GM21381 (cell line): Measurements from ENCODE around the gene PRRT2.

Experiments used
- ATAC-seq: cut with Tn5 transposase; IDR thresholded peaks from one replicate; pipeline ENCODE4 v1.9.1; 2021; ENCODE audit warnings: mild to moderate bottlenecking, moderate library complexity; ENCODE audit not compliant: unreplicated experiment

The PRRT2 gene

DNA sequence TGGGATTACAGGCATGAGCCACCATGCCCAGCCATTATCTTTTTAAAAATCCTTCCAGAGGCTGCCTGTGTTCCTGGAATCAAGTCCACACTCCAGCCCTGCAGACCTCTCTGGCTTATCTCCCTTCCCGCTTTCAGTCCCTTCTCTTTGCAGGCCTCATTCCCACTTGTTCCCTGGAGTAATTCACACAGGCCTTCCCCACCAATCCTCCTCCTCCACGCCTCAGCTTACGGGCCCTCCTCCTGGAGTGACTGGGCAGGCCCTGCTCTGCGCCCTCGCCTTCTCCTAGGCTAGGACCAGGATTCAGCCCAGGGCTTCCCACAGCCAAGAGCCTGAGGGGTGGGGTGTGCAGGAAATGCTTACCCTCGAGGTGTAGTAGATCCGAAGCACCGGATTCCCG, 48.2 kb downstream of the PRRT2 start:
- no peak for ATAC-seq

DNA sequence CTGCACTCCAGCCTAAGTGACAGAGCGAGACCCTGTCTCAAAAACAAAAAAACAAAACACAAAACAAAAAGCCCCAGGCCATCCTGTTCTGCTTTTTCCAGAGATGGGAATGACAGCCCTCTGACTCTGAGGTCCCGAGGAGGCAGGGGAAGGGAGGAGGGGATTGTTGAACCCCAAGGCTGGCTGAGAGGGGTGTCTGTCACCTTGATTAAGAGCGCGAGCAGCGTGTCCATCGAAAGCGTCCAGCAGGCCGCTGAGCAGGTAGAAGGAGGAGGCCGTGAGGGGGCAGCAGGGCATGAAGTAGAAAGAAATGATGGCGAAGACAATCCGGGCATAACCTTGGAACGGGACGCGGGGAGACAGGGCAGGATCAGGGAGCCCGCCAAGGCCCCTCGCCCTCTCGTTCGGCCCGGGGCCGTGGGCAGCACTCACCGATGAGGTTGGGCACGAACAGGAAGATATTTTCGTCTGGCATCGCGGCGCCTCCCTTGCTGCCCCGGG, 50.4 kb downstream of the PRRT2 start:
- ATAC-seq, result no peak

DNA sequence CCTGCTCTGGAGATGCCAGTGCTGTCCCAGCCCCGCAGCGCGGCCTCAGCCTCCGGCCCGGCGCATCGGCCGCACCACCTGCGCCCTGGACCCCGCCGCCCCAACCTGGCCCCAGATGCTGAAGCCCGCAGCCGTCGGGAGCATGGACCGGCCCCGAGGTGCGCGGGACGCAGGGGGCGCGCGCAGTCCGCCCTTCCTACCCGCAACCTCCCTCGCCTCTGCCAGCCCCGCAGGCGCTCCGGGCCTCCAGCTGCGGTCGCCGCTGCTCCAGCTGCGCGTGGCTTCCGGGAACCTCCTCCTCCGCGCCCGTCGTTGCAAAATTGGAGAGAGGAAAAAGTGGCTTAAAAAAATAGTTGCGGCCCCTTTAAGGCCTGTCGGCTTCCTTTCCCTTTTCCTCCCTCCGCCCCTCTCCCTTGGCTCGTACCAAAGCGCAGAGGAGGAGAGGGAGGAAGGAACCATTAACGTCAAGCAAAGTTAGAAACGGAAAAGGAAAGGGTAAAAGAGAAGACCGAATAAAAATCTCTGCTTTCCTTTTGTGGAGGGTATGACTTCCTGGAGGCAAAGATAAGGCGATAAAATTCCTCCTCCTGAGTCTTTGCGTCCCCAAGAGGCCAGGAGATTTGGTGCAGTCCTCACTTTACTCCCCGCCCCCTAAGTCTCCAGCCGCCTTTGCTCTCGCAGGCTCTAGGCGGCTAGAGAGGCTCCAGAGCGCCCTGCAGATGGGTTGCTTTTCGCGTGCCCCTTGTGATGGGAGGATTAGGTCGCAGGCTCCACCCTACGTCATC, 51.1 kb downstream of the PRRT2 start, which contains the start of gene CDIPT:
Gene CDIPT, minus strand, starts transcription at position 343 of the 785 bp plus-strand sequence. CDS start 369 bp downstream, outside the sequence.
- peak; percentile 90 for ATAC-seq

DNA sequence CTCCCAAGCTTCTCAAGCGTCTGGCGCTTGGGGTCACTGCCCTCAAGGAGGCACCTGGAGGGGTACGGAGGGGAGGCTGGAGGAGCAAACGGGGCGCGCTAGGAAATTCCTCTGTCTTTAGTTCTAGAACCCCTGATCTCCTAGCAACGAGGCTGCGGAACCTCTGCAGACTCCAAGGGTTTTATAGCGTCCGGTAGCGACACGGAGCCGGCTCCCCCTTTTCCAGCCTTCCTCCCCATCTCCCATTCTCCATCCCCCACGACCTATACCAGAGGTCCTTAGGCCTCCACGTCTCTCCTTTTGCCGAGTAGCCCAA, 51.6 kb downstream of the PRRT2 start:
- no peak for ATAC-seq

DNA sequence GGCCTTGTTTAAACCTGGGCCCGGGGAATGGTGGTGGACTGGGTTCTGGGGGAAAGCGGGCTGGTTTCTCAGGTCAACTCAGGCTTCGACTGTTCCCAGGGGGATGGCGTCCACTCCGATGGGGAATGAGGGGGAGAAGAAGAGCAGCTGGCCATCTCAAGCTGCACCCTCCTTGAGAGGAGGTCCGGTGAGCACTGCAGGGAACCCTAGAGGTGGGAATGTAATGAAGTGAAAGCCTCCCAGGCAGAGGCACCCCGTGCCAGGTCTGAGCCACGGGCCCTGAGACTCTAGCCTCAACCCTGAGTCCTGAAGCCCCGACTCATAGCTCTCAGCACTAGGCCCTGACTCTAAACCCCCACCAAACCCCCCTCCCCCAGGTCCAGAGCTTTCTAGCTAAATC, 52.2 kb downstream of the PRRT2 start:
- ATAC-seq, result no peak
